ENCODE results near the gene GNAZ.
"Not testable (repeated sequence)": the region's sequence is repeated elsewhere in the genome, so short reads cannot be mapped to it uniquely, and the experiment has no call there.

- TF ChIP-seq POLR2A, CTCF, POLR2AphosphoS5 (IDR thresholded peaks at IDR 0.05): not testable (repeated sequence)
These were observed 48.5 kb upstream of the GNAZ start for GRCh38 chr22:23021660-23022353.

Data from stomach (tissue), 4 donors.